Right kidney (tissue), 1 donor: ENCODE data around the gene CNTN1.

Source experiments
- DNase-seq: peaks from one replicate; pipeline ENCODE4 v3.0.0-alpha.2; 2016

Gene CNTN1

DNA sequence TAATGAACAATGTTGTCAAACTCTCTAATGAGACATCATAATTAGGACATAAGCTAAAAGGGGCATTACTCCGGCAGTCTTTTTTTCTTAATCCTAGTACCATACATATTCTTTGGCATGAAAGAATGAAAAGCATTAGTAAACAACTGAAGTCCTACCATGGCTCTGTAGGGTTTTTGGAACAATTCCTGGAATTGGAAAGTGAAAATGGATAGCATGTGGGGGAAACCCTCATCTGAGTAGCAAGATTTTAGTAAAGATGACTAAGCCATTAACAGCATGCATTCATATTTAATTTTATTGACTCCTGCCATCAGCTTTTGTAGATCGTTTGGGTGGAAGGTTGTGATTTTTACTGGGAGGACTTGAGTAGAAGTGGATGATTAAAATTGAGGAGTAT is 279.7 kb downstream of the CNTN1 start:
- no peak for DNase-seq

DNA sequence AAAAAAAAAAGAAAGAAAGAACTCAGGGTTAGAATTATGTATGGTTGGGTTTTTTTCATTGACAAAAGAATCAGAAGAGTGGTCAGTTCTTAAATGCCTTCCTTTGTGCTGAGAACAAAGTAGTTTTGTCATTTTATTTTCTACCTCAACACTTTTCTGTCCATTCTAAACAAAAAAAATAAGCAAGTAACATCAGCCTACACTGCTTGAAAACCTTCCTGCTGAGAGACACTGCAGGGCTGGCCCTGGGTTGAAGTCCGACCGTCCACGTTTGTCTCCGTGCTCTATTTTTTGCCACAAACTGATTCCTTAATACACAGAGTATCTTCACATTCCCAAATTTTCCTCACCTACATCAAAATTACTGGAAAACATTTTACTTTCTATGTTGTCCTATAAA is 284.3 kb downstream of the CNTN1 start:
- DNase-seq = no peak

DNA sequence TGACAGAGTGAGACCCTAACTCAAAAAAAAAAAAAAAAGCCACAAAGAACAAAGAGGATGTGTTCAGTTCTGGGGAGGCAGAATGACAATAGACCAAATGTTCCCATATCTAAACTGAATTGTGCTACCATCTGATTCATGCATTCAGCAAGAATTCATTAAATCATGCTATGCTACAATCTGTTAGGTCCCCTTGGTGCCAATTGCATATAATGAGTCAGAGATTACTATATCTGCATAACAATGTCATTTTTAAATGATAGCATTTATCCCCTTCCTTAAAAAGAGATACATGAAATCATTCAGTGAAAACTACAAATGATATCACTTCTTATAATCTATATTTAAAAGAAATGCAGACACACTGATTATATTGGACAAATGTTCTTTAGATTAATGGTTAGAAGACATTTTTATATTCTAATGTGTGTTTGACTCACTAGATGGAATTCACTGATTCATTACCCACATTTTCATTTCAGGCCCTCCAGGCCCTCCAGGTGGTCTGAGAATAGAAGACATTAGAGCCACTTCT is 288.3 kb downstream of the CNTN1 start:
- DNase-seq = no peak

DNA sequence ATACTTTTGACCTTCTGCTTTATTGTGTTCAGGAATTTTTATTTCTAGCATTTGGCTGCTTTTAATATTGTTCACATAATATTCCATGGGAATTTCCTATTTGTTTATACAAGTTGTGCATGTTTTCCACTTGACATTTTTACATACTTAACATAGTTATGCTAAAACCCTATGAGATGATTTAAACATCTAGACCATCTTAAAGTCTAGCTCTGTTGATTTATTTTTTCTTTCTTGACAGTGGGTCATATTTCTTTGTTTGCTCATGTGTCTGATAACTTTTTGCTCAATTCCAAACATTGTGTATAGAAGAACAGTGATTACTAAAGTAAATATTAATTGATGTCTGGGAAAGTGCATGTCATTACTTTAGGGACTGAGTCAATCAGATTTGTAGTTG is 293.8 kb downstream of the CNTN1 start:
- DNase-seq = no peak

DNA sequence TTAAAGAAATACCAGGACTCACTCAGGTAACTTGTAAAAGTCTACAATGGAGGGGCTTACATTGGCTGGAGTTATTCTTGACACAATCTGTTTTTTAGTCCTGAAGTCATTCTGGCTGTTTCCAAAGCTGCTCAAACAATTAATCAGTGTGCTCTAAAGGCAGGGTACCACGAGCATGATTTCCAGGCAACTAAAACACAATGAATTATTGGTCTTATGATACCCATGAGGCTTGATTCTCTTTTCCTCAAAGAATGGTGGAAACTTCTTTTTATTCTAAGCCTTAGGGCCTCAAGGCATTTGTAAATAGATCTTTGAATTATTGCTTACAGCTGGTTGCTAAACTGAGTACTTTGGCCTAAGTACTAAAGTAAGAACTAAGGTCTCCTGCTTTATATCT is 296.1 kb downstream of the CNTN1 start:
- DNase-seq = no peak

DNA sequence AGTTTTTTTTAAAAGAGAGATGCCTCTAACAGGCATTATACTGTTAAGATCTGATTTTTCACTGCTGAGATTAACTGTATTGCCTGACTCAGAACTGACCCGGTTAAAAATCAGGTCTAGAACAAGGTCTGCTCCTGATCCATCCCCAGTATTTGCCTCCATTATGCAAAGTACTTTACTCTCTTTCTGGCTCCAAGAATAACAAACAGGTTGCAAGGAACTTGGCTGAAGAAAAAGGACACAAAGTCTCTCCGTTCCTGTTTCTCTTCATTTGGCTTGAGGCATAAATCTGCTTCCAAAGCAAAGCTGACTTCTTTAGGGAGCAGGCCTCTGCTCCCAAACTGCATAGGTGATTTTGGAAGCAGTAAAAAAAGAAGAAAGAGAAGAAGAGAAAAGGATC is 296.6 kb downstream of the CNTN1 start:
- DNase-seq = no peak

DNA sequence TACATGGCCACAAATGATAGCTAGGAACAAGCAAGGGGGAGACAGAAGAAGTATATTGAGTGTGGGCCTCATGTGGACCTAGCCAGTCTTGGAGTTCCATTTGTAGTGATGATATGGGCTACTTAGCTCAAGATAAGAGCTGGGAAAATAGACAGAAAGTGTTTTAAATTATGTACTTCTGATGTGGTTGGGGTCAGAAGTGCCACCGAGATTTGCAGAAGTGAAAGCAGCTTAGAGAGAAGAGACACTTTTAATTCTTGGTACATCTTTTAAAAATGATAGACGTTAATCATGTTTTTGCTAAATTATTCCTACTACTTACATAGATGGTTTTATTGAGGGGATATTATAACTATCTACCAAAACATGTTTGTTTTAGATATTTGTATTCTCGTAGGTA is 297.5 kb downstream of the CNTN1 start:
- no peak for DNase-seq

DNA sequence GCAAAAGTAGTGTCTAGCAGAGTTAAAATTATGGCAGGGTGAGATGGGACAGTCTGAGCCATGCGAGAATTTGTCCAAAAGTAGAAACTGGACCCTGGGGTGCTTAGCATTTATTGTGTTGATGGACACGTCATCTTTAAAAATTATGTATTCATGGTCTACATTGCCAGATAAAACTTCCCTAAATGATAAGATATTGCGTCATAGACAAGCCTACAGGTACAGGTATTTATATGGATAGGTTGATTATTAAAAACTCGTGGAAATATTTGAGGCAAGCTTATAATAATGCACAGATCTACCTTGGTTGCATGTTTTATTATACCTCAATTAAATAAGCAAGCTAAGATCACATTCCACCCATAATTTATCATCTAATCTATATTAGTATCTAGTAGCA is 299.9 kb downstream of the CNTN1 start:
- DNase-seq = no peak

DNA sequence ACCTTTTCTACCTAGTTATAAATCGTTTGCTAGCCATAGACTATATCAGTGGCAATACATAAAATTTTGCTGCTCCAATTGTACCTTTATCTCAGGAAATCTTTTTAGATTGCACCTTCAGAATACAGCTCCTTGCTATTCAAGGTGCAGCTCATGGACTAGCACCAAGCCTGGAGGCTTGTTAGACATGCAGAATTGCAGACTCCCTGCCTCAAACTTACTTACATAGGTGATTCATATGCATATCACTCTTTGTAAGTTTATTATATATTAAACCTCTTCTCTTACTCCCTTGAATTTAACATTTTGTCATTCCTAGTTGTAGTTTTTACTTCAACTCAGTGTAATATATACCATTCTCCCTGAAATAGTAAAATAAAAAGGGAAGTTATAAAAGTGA is 300.4 kb downstream of the CNTN1 start:
- no peak for DNase-seq

DNA sequence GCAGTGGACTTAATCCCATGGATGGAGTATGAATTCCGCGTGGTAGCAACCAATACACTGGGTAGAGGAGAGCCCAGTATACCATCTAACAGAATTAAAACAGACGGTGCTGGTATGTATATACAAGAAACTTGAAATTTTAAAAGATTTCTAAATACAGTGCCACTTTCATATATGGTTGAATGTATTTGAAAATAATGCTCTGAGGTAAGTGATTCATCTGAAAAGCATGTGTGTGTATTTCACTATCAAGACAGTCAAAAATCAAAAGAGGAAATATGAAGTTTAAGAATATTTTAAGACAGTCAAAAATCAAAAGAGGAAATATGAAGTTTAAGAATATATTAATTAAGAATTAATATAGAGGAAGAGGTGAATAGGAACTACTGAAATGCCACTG is 300.9 kb downstream of the CNTN1 start:
- DNase-seq = no peak

DNA sequence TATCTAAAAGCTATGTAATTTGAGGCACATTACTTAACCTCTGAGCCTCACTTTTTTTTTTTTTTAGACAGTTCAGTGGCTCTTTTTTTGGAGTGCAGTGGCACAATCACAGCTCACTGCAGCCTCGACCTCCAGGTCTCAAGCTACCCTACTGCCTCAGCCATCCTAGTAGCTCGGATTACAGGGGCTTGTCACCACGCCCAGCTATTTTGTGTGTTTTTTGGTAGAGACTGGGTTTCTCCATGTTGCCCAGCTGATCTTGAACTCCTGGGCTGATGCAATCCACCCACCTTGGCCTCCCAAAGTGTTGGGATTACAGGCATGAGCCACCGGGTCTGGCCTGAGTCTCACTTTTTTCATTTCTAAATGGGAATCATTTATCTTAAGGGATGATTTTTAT is 303.9 kb downstream of the CNTN1 start:
- DNase-seq = no peak

DNA sequence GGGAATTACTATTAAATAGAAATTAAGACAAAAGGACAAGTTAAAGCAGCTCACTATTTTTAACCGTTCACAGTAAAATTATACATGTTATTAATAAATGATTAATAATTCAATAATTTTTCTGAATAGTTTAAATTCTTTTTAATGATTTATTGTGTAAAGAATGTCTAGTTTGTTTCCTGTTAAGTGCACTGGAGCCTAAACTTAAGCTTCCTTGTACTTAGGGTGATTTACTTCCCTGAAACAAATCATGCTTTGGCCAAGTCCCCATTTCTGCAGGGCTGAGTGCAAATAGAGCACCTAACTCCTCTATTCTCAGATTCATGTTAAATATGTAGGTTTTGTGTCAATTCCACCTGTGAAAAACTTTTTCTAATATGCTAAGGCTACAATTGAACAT is 307.0 kb downstream of the CNTN1 start:
- no peak for DNase-seq

DNA sequence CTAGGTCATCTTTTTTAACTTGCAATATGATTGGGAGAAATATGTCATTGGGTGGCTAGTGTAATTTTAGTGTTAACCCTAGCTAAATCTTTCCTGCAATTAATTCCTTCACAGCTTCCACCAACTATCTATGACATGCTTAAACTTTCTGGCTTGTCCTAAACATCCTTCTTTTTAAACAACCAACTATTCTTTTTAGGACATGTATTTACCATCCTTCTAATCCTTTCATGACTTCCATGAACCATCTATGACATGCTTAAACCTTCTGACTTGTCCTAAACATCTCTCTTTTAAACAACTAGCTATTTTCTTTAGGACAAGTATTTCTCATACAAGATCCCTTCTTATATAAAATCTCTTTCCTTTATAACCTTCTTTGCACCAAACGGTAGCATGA is 316.2 kb downstream of the CNTN1 start:
- no peak for DNase-seq

DNA sequence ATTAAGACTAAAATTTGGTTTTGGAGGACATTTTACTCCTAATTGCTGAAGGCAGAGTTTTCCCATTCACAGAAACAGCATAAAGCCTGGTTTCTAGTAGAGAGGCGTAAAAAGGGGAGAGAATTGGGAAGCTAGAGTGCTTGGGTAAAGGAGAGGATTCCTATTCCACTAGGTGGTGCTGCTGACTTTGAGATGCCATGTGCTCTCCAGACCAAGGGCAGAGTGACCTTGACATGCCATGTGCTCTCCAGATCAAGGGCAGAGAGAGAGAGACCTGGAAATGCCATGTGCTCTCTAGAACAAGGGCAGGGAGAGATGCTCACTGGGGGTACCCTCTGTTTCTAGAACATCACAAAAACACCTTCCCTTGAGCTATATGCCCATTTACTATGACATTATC is 319.7 kb downstream of the CNTN1 start:
- no peak for DNase-seq

DNA sequence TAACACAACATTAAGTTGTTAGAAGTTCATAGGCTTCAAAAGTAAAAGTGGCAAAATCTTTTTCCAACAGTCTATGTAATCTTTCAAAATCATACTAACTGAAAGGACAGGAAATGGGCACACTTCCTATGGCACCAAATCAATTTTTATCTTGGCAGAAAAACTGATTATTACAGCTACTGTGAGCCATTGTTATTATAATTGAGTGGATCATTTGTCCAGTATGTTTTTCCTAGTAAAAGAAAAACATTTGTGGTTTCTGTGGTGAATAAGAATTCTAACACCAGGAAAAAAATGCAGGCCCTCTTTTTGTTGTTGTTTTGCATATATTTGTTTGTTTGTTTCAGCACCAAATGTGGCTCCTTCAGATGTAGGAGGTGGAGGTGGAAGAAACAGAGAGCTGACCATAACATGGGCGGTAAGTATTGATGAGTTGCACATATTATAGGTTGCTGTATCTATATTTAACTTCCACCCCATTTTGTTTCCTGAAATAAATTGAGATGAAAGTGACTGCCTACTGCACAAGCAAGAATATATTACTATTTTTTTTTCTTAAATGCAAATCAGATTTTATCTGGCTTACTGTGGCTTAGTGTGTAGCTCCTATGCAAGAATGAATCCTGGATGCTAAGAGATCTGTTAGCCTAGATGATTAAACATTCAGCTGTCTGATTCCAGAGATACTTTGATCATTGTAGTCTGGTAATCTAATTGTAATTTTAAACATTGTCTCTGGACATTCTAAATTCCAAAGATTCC is 321.8 kb downstream of the CNTN1 start:
- no peak for DNase-seq

DNA sequence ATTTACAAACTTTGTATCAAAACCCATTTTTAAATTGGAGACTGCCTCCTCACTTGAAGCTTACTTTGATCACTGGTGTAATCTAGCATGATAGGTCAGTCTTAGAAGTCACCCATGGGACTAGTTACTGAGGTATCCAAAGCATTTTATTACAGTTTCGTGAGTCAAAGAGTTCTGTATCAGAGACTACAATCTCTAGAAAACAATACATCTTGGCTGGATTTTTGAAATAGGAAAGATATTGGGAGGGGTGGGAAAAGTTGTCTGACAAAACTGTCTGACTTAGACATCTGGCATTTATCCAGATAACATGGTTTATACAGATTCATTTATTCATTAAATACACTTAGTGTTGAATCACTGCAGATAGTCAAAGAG is 322.4 kb downstream of the CNTN1 start:
- DNase-seq = no peak

DNA sequence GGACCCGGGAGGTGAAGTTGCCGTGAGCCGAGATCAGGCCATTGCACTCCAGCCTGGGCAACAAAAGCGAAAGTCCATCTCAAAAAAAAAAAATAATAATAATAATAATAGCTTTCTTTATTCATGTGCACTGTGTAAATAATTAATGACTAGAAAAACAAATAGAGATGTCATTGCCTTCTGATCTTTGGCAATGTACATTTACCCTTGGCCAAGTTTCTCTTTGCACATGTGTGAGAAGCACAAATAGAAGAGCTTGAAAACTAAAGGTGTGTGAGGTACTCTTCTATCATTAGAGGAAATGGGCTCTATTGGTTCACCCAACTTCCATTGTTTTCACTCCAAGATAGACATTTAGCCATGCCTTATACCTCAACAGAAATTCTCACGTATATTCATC is 325.8 kb downstream of the CNTN1 start:
- no peak for DNase-seq

DNA sequence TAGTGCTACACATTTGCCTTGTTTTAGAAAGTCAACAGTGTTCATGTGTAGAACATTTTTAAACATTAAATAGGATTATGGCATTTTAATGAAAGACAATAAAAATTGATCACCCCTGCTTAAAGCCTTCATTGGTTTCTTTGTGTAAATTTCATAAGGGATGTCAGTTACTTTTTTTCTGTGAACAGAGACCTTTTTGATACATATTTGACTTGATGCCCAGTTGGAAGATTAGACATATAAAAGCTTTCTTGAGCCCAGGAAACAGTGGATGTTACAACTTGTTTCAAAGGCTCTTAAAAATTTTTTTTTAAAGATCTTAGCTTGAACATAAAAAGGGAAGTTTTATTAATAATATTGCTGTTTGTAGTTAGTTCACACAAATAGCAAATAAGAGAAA is 327.2 kb downstream of the CNTN1 start:
- no peak for DNase-seq

DNA sequence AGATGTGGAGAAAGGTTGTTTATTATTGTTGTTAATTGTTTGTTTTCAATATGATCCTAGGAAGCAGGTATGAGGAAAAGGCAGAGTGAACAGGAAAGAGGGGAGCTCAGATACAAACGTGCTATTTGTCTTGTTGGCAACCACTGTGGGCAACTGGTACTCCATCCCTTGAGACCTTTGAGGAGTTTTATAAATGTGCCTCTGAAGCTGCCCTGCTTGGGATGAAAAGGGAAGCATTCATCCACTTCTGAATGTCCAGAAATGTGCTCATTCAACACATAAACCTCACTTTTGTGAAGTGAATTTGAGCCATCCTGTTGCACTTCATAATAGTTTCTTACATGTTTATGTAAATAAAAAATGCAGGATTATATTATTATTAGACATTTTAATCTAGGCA is 331.6 kb downstream of the CNTN1 start:
- DNase-seq = no peak

DNA sequence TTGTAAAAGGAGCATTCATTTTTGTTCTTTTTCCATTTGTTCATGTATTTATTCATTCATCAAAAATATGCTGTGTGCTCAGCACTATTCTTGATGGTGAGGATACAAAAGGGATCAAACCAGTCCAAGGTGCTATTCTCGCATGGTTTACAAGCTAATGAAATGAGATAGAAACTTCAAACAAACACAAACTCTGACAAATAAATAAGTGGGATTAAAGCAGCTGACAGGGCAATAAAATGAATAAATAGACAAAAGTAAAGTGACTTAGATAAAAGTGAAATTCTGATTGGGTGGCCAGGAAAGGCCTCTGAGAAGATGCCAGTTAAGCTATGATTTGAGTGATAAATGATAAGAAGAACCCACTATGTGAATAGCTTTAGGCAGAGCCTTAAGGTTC is 333.9 kb downstream of the CNTN1 start:
- DNase-seq = no peak

DNA sequence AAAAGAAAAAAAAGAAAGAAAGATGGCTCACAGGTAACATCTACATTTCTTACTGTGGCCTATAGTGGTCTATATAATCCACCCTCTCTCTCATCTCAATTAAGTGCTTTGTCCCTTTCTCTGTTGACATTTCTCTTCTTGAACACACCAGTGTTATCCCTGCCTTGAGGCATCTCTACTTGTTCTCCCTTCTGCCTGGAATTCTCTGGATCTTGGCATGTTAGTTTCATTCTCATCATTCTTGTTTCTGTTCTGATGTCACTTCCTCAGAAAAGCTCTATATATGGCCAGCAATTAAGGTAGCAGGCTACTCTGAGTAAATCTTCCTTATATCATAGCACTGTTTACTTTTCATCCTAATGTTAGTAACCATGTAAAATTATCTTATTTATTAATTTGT is 340.1 kb downstream of the CNTN1 start:
- DNase-seq = no peak

DNA sequence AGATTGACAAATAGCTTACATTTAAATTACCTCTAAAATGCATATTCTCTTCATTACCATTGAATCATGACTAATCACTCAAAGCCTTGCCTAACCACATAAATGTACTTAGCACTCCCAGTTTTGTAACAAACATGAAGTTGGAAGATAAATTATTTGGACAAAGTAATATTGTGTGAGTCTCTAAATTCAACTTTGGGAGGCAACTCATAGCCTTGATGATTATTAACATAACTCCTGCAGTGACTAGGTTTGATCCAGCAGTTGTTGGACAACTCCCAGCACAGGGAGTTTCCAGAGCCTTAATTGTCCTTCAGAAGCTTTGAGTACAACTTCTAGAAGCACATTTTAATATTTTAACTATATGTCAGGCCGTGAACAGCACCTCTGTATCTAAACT is 342.4 kb downstream of the CNTN1 start:
- DNase-seq = no peak

DNA sequence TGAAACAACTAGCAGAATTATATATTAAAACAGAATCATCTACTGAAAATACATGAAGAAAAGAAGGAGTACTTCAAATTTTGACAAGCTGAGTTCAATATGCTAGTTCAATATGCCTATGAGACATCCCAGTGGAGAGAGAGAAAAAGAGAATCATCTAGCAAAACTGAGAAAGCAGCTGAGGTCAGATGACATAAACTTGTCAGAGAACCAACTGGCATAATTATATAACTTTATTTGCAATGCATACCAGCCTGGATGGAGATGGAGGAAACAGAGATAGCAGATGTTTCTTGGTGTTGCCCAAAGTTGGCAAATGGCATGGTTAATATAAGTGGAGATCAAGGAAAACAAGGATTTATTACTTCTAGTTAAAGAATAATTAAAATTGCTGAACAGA is 347.2 kb downstream of the CNTN1 start:
- no peak for DNase-seq

DNA sequence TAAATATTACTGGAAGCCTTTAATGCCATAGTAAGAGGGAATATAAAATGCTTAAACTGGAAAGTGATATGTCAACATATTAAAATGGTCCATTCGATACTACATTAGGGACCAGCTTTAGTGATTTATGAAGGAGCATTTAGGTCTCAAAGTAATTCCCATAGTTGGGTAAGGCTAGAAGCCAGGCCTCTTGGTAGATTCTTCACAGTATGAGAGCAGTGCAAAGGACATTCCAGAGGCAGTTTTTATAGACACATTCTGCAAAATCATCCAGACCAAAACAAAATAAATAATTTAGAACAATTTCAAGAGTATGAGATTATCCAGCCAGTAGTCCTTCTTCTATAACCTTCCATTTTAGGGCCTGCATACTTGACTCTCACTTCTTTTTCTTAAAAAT is 353.3 kb downstream of the CNTN1 start:
- DNase-seq = no peak

DNA sequence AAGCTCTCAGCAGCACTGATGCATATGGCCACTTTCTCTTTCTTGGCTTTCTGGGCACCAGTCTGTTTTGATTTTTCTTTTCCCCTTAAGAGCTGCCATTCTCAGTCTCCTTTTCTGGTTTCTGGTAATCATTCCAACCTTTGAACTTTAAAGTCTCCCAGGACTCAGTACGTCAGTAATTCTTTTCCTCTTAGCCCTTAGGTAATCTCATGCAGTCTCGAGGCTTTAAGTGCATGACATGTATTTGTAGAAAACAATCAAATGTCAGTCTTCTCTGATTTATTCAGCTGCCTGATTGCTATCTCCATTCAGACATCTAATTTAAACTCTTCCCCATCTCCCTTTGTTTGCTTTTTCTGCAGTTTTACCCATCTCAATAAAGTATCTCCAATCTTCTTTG is 356.8 kb downstream of the CNTN1 start:
- no peak for DNase-seq
